HCT116 (cell line): ENCODE measurements around the gene ADGRB3. TPM values are rescaled to one million over a fixed set of nuclear protein-coding genes. Genes with fewer than 3 reads are reported as not detected.

Experiments
- ATAC-seq: fragments of 200-7000 bp; cut with Tn5 transposase; 2 replicates; pipeline ENCODE4 v1.9.1; 2020; ENCODE audit warnings: mild to moderate bottlenecking, moderate library complexity
- BruUV-seq: library from RNA; stranded (reverse); fragments of 400-500 nt; replicated peaks from 2 replicates; lab custom pipeline; 2021; lab: Mats Ljungman, UMichigan
- CTCF ChIA-PET: fragments of 300-600 bp; sonication (Branson Sonifier 250); formaldehyde crosslinking; loops from one replicate; lab custom pipeline; 2021; ENCODE audit warnings: antibody characterized with exemption; lab: Charles Lee
- POLR2A ChIA-PET: fragments of 300-600, 350-600 bp; sonication (Branson Sonifier 250); formaldehyde crosslinking; loops from one replicate; lab custom pipeline; 2021; ENCODE audit warnings: antibody characterized with exemption; lab: Charles Lee
- RAD21 ChIA-PET, 2 experiments: fragments of 300-600 bp; sonication (Branson Sonifier 250); formaldehyde crosslinking; loops; one replicate each; lab custom pipeline; 2023; ENCODE audit warnings: low total read pairs in 2 of 2; ENCODE audit not compliant: uncharacterized antibody in 2 of 2, unreplicated experiment in 2 of 2, low non-redundant PET in 1 of 2; lab: Charles Lee
- DNase-seq: peaks from one replicate; pipeline ENCODE4 v3.0.0-alpha.2; 2010; ENCODE audit warnings: low read depth, low spot score
- H2AFZ ChIP-seq: fragments of 200-600 bp; shearing (Covaris generic), sonication (generic); 2 replicates; pipeline ENCODE4 v1.6.1; 2017; ENCODE audit warnings: low read depth, mixed run types, mixed read lengths, antibody characterized with exemption, low read length; ENCODE audit not compliant: poor library complexity, severe bottlenecking
- H3K27ac ChIP-seq: 2 replicates; pipeline ENCODE4 v1.5.1; 2012; ENCODE audit warnings: low read depth, low read length
- H3K27me3 ChIP-seq: fragments of 200-600 bp; sonication (generic); 2 replicates; pipeline ENCODE4 v1.6.1; 2016; ENCODE audit warnings: mixed run types, low read length, mixed read lengths; ENCODE audit not compliant: insufficient read depth
- H3K36me3 ChIP-seq, 2 experiments: fragments of 200-500 bp in 1 of 2; fragments of 200-600 bp in 1 of 2; sonication (Bioruptor generic) in 1 of 2; sonication (generic) in 1 of 2; 2 replicates each; pipeline versions ENCODE4 v1.5.1 to v1.6.1; 2014 to 2016; ENCODE audit warnings: low read length in 2 of 2, inconsistent platforms in 1 of 2, mixed read lengths in 1 of 2, mixed run types in 1 of 2; ENCODE audit not compliant: insufficient read depth in 2 of 2, control insufficient read depth in 1 of 2
- H3K4me1 ChIP-seq, 2 experiments: fragments of 200-600 bp in 1 of 2; sonication (generic) in 1 of 2; 2 replicates each; pipeline versions ENCODE4 v1.5.1 to v1.6.1; 2012 to 2017; ENCODE audit warnings: low read length in 2 of 2, inconsistent platforms in 1 of 2, mild to moderate bottlenecking in 1 of 2, mixed read lengths in 1 of 2, mixed run types in 1 of 2, moderate library complexity in 1 of 2; ENCODE audit not compliant: insufficient read depth in 2 of 2, control insufficient read depth in 1 of 2
- H3K4me2 ChIP-seq: fragments of 200-600 bp; sonication (generic); 2 replicates; pipeline ENCODE4 v1.6.1; 2017; ENCODE audit warnings: mixed run types, low read length, mixed read lengths
- H3K4me3 ChIP-seq, 2 experiments: fragments of 200-600 bp in 1 of 2; sonication (generic) in 1 of 2; replicated peaks in 1 of 2; 2 replicates each; pipeline ENCODE4 v1.5.1; 2011 to 2016; ENCODE audit warnings: low read length in 2 of 2, control low read depth in 1 of 2, low read depth in 1 of 2, mild to moderate bottlenecking in 1 of 2, mixed read lengths in 1 of 2, mixed run types in 1 of 2
- H3K79me2 ChIP-seq: fragments of 200-600 bp; sonication (generic); 2 replicates; pipeline ENCODE4 v1.6.1; 2017; ENCODE audit warnings: mild to moderate bottlenecking, mixed run types, low read length, moderate library complexity, mixed read lengths; ENCODE audit not compliant: insufficient read depth
- H3K9ac ChIP-seq: fragments of 200-600 bp; sonication (generic); 2 replicates; pipeline ENCODE4 v1.6.1; 2016; ENCODE audit warnings: low read length, mixed read lengths
- H3K9me2 ChIP-seq: fragments of 200-600 bp; sonication (generic), shearing (Covaris generic); 2 replicates; pipeline ENCODE4 v1.6.1; 2017; ENCODE audit warnings: mixed run types, mild to moderate bottlenecking, moderate library complexity; ENCODE audit not compliant: insufficient read depth
- H3K9me3 ChIP-seq, 2 experiments: fragments of 200-500 bp in 1 of 2; fragments of 200-600 bp in 1 of 2; sonication (Bioruptor generic) in 1 of 2; sonication (generic) in 1 of 2; 2 replicates each; pipeline ENCODE4 v1.6.1; 2014 to 2017; ENCODE audit warnings: low read length in 2 of 2, mixed read lengths in 2 of 2, inconsistent platforms in 1 of 2, low read depth in 1 of 2, mild to moderate bottlenecking in 1 of 2, mixed run types in 1 of 2, moderate library complexity in 1 of 2; ENCODE audit not compliant: control insufficient read depth in 1 of 2, insufficient read depth in 1 of 2
- H4K20me1 ChIP-seq: fragments of 200-600 bp; sonication (generic), shearing (Covaris generic); 2 replicates; pipeline ENCODE4 v1.6.1; 2017; ENCODE audit warnings: mixed run types, mild to moderate bottlenecking, moderate library complexity; ENCODE audit not compliant: insufficient read depth
- ATF3 ChIP-seq: IDR thresholded peaks from 2 replicates; pipeline ENCODE4 v1.6.1; 2012
- ELF1 ChIP-seq: IDR thresholded peaks from 2 replicates; pipeline ENCODE4 v1.6.1; 2012; ENCODE audit warnings: low read depth, borderline replicate concordance
- EZH2 ChIP-seq: fragments of 200-600 bp; sonication (generic); IDR thresholded peaks from 2 replicates; pipeline ENCODE4 v1.6.1; 2017; ENCODE audit warnings: antibody characterized with exemption, mixed run types
- EZH2phosphoT487 ChIP-seq: fragments of 200-600 bp; IDR thresholded peaks from 2 replicates; pipeline ENCODE4 v1.6.1; 2018; ENCODE audit warnings: antibody characterized with exemption, borderline replicate concordance
- FOSL1 ChIP-seq: IDR thresholded peaks from 2 replicates; pipeline ENCODE4 v1.6.1; 2012; ENCODE audit warnings: low read depth
- JUND ChIP-seq: IDR thresholded peaks from 2 replicates; pipeline ENCODE4 v1.6.1; 2012
- REST ChIP-seq: IDR thresholded peaks from 2 replicates; pipeline ENCODE4 v1.6.1; 2012; ENCODE audit warnings: low read depth
- SIN3A ChIP-seq: IDR thresholded peaks from 2 replicates; pipeline ENCODE4 v1.6.1; 2012; ENCODE audit warnings: low read depth
- TCF7L2 ChIP-seq: IDR thresholded peaks from 2 replicates; pipeline ENCODE4 v1.7.0; 2011; ENCODE audit warnings: borderline replicate concordance, inconsistent platforms; ENCODE audit not compliant: insufficient read depth, insufficient read length; ENCODE audit errors: extremely low read depth
- YY1 ChIP-seq: IDR thresholded peaks from 2 replicates; pipeline ENCODE4 v1.6.1; 2011; ENCODE audit warnings: low read length, low read depth, moderate library complexity, mild to moderate bottlenecking; ENCODE audit not compliant: insufficient replicate concordance; ENCODE audit errors: extremely low read depth
- ZBTB33 ChIP-seq: IDR thresholded peaks from 2 replicates; pipeline ENCODE4 v1.6.1; 2011; ENCODE audit warnings: mild to moderate bottlenecking, low read length, moderate library complexity; ENCODE audit not compliant: insufficient replicate concordance; ENCODE audit errors: extremely low read depth
- ZFX ChIP-seq: fragments of 450-650 bp; IDR thresholded peaks from 2 replicates; pipeline ENCODE4 v1.6.1; 2017
- ZNF274 ChIP-seq: fragments of 200-500 bp; sonication (Bioruptor generic); IDR thresholded peaks from 2 replicates; pipeline ENCODE4 v1.6.1; 2014; ENCODE audit warnings: mild to moderate bottlenecking, low read depth, low read length, inconsistent platforms
- intact Hi-C: fragments of 100-400 bp; cut with micrococcal nuclease; formaldehyde crosslinking; loops from 2 replicates; pipeline ENCODE4 v1.10.0; 2022
- total RNA-seq: library from RNA; stranded (reverse); gene quantifications from one replicate; pipeline ENCODE4 v1.2.1, GENCODE V29; 2021; ENCODE audit not compliant: unreplicated experiment
- TF ChIP-seq, protein P1 (sequence below): IDR thresholded peaks from 2 replicates; pipeline ENCODE4 v1.6.1; 2012
- TF ChIP-seq, protein P2 (sequence below), 3 experiments: fragments of 200-600 bp in 1 of 3; sonication (generic) in 1 of 3; IDR thresholded peaks in 2 of 3; conservative IDR thresholded peaks in 1 of 3; 2 replicates each; pipeline ENCODE4 v1.5.1; 2012 to 2017; ENCODE audit warnings: low read depth in 2 of 3, low read length in 2 of 3, antibody characterized with exemption in 1 of 3, borderline replicate concordance in 1 of 3, control low read depth in 1 of 3, mild to moderate bottlenecking in 1 of 3, mixed read lengths in 1 of 3, mixed run types in 1 of 3, moderate library complexity in 1 of 3; ENCODE audit not compliant: insufficient read depth in 1 of 3

Gene ADGRB3
- total RNA-seq, 1 experiment from 2014 or later, result not detected

DNA sequence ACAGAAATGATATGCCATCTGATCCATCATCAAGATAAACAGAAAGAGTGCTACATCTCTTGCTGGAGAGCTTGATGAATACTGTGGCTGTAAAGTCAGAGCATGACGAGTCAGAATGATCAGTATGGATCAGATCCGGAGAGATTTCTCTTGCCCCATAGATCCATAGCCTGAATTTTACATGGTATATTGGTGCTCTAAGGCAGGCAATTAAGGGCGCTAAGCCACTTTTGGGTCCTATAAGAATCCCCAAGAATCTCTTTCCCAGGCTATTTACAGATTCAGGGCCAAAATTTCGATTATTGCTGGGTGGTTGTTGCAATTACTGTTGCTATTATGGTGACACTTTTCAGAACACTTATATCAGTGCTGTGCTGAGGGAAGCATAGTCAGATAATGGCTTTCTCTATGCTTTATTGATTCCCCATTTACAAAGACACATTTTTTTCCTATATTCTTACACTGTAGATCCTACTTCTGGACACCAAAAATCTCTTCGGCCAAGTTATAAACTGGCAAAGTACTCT, 94.4 kb downstream of the ADGRB3 start:
- no peak overlapping the region for H3K27ac ChIP-seq
- no peak overlapping the region for H3K9ac ChIP-seq
- no peaks in the 10 kb centered on the region for H3K27me3 ChIP-seq
- no peaks in the 10 kb centered on the region for H3K36me3 ChIP-seq
- no peak overlapping the region for H3K4me3 ChIP-seq
- RAD21 ChIA-PET, result no interaction called here
- H2AFZ ChIP-seq, result no peak overlapping the region
- peaks cover 0 to 12% of the 10 kb centered on the region in 2 experiments; a peak in 2 of 4 replicates for H3K9me3 ChIP-seq
- BruUV-seq, result no TSS peak
- no peaks in the 10 kb centered on the region for H3K4me1 ChIP-seq
- H4K20me1 ChIP-seq, result no peaks in the 10 kb centered on the region
- DNase-seq (no peak), ATAC-seq (no peak)
- no peak overlapping the region for H3K4me2 ChIP-seq
- intact Hi-C loops, result no loop called here
- no peaks in the 10 kb centered on the region for H3K9me2 ChIP-seq
- no peaks in the 10 kb centered on the region for H3K79me2 ChIP-seq
- CTCF ChIA-PET, result no interaction called here
- TF ChIP-seq ATF3, result no peak
- no peak for TF ChIP-seq YY1
- TF ChIP-seq FOSL1, result no peak
- TF ChIP-seq REST, result no peak
- no peak for TF ChIP-seq ZNF274
- TF ChIP-seq SIN3A, result no peak
- TF ChIP-seq ZBTB33, result no peak
- no peak for TF ChIP-seq EZH2
- TF ChIP-seq, protein P1, sequence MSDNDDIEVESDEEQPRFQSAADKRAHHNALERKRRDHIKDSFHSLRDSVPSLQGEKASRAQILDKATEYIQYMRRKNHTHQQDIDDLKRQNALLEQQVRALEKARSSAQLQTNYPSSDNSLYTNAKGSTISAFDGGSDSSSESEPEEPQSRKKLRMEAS, result no peak
- no peak for TF ChIP-seq ZFX
- TF ChIP-seq EZH2phosphoT487, result no peak
- no peak for TF ChIP-seq JUND
- TF ChIP-seq, protein P2, sequence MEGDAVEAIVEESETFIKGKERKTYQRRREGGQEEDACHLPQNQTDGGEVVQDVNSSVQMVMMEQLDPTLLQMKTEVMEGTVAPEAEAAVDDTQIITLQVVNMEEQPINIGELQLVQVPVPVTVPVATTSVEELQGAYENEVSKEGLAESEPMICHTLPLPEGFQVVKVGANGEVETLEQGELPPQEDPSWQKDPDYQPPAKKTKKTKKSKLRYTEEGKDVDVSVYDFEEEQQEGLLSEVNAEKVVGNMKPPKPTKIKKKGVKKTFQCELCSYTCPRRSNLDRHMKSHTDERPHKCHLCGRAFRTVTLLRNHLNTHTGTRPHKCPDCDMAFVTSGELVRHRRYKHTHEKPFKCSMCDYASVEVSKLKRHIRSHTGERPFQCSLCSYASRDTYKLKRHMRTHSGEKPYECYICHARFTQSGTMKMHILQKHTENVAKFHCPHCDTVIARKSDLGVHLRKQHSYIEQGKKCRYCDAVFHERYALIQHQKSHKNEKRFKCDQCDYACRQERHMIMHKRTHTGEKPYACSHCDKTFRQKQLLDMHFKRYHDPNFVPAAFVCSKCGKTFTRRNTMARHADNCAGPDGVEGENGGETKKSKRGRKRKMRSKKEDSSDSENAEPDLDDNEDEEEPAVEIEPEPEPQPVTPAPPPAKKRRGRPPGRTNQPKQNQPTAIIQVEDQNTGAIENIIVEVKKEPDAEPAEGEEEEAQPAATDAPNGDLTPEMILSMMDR (IDR thresholded peaks at IDR 0.05 in 2 of 3, conservative IDR thresholded peaks at IDR 0.05 in 1 of 3; ENCODE audit: borderline replicate concordance in 1 of 3, insufficient read depth in 1 of 3, low read depth in 2 of 3, low read length in 2 of 3), result no peak
- no peak for TF ChIP-seq TCF7L2
- TF ChIP-seq ELF1, result no peak
- POLR2A ChIA-PET, result no interaction called here
